ENCODE measurements around the gene POTEF.
"Not testable (repeated sequence)": the region's sequence is repeated elsewhere in the genome, so short reads cannot be mapped to it uniquely, and the experiment has no call there.

The POTEF gene

DNA sequence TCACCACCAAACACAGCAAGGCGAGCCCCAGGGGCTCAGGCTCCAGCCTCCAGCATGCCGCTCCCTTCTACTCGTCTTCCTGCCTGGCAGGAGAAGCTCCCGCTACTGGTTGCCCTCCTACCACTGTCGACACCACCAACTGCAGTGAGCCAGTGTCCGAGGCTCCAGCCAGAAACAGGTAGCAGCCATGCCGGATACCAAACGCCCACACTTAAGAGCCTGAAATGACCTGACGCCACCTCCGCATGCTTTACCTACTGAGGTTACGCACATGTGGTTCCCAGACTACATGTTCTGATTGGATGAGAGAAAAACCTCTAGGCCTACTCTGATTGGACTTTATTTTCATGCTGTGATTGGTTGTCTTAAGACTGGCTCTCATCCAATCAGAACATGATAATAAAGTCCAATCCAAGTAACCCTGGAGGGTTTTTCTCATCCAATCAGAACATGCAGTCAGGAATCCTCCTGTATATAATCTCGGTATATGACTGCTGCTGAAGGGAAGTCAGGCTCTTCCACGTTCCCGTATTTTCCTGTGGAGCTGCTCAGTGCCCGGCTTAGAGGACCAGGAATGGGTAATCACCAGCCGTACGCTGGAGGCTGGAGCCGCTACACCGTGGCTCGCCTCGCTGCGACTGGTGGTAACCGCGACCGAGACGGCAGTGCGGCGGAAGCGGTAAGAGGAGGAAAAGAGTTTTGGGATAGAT, at the start of gene POTEF:
Gene POTEF (minus strand): TSS at position 103 of the 710 bp plus-strand sequence. CDS start 8,707 bp downstream, outside the sequence.
- not testable (repeated sequence) for DNase-seq

- not testable (repeated sequence) for DNase-seq
Measured at GRCh38 chr2:130174866-130175265, 45.8 kb upstream of the POTEF start.

- DNase-seq = no peak
Measured at GRCh38 chr2:130169896-130170295, 40.9 kb upstream of the POTEF start.

DNA sequence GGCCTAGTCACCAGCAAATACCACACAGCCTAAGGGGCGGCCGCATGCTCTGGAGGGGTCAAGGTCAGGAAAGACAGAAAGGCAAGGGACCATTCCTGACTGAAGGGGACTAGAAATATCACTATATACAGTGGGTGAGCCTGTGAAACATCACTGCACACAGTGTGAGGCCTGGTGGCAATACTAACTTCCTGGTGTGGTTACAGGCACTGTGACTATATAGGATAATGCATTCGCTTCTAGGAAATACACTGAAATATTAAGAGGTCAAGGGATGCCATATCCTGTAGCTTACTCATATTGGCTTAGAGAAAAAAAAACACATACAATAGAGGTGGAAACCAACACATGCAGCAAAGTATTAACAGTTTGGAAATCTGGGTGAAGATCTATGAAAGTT, 40.1 kb upstream of the POTEF start:
- DNase-seq = not testable (repeated sequence)

- DNase-seq = not testable (repeated sequence)
Measured at GRCh38 chr2:130166611-130167010, 37.6 kb upstream of the POTEF start.

DNA sequence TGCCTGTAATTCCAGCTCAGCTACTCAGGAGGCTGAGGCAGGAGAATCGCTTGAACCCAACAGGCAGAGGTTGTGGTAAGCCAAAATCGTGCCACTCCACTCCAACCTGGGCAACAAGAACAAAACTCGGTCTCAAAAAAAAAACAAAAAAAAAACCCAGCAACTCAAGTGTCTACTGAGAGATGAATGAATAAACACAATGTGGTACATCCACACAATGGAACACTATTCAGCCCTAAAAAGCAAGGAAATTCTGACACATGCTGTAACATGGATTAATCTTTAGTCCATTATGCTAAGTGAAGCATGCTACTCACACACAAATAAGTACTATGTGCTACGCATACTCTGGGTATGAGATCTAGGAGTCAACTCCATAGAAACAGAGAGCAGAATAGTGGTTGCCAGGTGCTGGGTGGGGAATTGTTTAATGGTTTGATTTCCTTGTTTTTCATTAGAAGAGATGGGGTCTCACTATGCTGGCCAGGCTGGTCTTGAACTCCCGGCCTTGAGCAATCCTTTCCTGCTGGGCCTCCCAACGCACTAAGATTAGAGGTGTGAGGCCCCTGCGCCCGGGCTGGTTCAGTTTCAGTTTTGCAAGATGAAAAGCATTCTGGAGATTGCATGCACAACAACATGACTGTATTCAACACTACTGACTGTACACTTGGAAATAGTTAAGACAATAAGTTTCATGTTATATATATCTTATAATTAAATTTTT, 36.4 kb upstream of the POTEF start:
- DNase-seq = no peak

DNA sequence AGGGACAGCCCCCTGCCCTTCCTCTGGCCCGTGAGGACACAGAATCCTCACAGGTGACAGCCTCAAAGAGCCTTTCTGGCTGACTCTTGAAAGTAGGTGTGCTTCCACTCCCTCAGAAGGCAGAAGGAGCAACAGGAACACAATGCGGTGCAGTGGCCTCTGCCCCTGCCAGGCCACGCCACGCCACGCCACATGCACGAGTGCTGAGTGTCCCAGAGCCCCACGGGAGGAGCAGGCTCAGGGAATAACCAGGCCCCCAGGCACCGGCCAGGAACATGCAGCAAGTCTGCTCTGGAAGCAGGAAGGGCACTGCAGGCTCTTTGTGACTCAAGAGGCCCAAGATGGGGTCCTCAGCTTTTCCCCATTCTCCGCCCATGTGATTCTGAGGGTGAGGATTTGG, 33.9 kb upstream of the POTEF start:
- no peak for DNase-seq

DNA sequence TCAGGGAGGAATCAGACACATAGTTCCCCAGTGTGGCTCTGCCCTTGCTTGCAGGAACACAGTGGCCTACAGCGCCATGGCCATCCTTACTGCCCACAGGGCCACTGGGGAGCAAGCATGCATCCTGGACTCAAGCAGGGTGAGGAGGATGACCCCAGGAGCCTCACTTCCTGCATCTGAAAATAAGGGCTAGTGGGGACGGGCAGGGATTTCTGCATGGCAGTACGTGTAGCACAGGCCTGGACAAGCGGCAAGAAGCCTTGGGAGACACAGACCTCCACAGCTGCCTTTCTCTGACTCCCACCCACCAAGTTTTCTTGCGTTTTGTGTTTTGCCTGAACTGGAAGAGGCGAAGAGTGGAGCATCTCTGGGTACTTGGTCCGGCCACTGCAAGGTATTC, 33.5 kb upstream of the POTEF start:
- DNase-seq = not testable (repeated sequence)

DNA sequence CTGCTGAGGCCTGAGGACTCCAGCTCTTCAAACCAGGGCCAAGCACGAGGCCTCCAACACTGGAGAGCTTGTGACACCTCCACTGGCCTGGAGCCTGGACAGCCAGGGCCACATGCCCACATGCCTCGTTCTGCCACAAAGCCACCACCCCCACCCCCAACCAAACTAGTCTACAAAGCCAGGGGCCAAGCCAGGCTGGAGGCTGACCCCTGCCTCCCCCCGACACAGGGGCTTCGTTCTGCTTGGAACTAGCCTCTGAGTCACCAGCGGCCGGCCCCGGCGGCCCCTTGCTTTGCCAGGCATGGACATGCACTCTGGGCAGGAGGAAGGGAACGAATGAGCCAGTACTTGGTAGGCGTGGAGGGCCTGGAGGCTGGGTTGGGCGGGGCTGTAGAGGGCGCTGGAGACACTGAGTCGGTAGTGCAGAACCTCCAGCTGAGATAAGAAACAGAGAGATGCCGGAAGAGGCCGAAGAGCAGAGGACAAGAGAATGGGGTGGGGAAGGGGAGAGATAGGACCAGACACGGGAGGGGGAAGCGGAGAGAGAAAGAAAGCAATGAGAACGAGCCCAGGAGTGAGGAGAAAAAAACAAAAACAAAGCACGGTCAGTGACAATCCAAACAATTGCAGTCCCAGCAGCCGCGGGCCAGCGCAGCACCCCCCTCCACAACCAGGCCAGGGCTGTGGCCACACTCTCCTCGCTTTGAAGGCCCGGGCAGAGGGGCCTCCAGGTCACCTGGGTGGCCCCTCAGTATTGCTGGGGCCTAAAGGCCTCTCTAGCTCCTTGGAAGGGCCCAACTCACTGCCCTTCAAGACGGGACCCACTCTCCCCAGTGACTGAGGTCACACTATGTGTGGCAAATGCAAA, 32.0 kb upstream of the POTEF start:
- DNase-seq = not testable (repeated sequence)

DNA sequence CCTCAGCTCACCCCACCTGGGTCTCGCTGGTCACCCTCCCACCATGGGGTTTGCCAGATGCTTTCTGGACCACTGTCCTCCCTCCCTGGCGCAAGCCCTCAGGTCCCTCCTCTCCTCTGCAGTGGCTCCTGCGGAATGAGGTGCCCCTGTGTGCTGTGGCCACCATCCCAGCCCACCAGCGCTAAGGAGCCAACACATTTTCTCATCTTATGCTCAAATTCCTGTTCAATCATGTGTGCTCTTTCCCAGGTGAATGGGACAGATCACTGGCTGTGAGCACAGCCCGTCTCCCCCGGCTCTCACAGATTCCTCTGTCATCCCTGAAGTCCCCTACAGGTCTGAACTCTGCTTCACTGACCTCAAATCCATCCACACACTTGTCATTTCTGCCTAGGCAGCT, 31.1 kb upstream of the POTEF start:
- no peak for DNase-seq

GRCh38 chr2:130159376-130159775, 30.4 kb upstream of the POTEF start:
- not testable (repeated sequence) for DNase-seq

- DNase-seq = no peak
Measured at GRCh38 chr2:130158631-130159030, 29.6 kb upstream of the POTEF start.

DNA sequence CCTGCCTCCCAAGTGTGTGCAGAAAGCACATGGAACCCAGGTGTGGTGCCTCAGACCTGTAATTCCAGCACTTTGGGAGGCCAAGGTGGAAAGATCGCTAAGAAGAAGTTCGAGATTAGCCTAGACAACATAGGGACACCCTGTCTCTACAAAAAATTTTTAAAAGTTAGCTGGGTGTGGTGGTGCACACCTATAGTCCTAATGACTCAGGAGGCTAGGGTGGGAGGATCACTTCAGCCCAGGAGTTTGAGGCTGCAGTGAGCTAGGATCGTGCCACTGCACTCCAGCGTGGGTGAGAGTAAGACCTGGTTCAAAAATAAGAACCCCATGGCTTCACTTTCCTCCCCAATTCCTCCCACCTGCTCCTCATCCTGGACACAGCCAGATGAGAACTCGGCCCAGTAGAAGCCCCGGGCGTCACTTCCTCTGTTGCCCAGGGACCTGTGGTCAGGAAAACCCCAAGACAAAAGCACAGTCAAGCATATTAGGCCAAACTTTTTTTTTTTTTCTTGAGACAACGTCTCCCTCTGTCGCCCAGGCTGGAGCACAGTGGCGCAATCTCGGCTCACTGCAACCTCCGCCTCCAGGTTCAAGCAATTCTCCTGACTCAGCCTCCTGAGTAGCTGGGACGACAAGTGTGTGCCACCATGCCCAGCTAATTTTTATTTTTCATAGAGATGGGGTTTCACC, 28.9 kb upstream of the POTEF start:
- peak; percentile 12 for DNase-seq

- not testable (repeated sequence) for DNase-seq
Measured at GRCh38 chr2:130157354-130157753, 28.3 kb upstream of the POTEF start.

DNA sequence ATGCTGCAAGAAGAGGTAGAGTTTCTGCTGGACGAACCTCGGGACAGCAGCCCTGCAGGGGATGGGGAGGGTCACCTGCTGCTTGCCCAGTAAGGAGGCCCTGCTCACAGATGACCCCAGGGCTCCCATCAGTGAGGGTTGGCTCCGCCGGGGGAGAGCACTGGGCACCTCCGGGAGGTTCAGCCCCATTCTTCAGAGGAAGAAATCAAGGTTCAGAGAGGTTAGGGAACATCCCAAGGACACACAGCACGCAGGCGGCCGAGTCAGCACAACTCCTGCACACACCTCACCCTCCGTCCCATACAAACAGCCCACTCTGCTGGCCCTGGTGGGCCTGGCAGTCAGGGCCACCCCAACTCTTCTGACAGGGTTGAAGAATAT, 27.6 kb upstream of the POTEF start:
- DNase-seq = no peak

- peak; percentile 14 for DNase-seq
Measured at GRCh38 chr2:130155956-130156623, 27.1 kb upstream of the POTEF start.

- no peak for DNase-seq
Measured at GRCh38 chr2:130154773-130155765, 26.0 kb upstream of the POTEF start.

GRCh38 chr2:130154423-130154770, 25.4 kb upstream of the POTEF start:
- DNase-seq = not testable (repeated sequence)

DNA sequence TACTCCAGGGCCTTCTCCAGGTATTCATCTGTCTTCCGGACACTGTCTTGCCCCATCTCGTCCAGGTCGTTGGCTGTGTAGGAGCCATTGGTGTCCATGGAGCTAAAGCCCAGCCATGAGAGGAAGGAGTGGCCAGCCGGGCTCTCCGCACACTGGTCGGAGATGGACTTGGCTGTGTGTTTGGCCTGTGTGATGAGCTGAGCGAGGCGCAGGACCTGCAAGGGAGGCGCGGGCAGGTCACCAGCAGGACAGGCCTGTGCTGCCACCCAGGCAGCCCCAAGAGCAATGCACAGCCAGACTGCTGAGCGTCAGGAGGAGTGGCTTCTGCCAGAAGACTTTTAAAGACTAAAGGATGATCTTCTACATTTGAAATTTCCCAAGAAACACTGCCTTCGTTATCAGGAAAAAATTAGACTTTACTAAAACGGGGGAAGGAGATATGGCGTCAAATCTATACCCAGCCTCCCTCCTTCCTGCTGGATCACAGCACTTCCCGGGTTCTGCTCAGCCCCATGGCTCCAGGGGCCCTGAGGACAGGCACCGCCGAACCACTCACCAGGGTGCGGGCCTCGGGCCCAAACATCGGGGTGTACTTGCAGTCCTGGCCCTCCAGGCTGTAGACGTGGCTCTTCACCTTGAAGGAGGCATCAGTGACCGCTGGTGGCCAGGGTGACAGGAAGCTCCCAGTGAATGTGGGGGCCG, 24.9 kb upstream of the POTEF start:
- DNase-seq = not testable (repeated sequence)

All from CD4-positive, alpha-beta T cell treated with Interleukin-21 for 1 hour (primary cell).